NCI-H128 (cell line): ENCODE results near the gene DBNL.
"Not testable (repeated sequence)": the region's sequence is repeated elsewhere in the genome, so short reads cannot be mapped to it uniquely, and the experiment has no call there.

Experiments used
- DNase-seq: peaks from one replicate; lab custom pipeline; 2025; ENCODE audit not compliant: unreplicated experiment; lab: John Stamatoyannopoulos, UW

The DBNL gene

DNA sequence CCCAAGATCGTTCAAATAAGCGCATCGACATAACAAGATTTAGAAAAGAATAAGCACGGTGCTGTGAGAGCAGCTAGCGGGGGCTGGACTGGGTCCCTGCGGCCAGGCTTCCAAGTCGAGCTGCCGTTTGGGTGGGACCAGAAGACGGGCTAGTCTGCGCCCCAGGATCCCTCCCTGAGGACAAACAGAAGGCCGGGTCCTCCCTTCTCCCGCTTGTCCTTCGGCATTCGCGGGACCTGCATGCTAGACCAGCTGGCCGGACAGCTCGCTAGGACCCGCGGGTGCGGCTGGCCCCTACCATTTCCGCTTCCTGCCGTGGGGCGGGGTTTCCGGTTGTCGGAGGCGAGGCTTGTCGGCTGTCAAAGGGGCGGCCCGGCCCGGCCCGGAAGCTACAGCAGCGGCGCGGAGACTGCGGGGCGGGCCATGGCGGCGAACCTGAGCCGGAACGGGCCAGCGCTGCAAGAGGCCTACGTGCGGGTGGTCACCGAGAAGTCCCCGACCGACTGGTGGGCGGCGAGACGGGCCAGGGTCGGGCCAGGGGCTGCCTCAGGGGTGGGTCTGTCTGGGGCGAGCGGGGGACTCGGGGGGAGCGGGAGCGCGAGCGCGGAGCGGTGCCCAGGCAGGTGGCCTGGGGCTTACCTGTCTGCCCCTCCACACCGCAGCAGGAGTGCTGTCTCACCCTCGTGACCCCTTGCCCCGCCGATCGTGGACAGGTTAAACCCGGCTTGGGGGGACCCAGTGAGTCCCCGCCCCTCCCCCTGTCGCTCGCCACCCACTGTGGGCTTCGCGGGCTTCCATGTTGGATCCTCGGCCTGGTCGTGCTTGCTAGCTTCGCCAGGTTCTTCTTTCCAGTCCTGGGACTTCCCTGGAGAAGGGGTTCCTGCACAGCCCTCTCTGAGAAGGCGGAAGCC lies at the start of gene DBNL:
DBNL (plus strand) TSS at position 388 of the 911 bp plus-strand sequence; CDS start at position 424, 36 bp downstream.
- DNase-seq: peak; percentile 39

DNA sequence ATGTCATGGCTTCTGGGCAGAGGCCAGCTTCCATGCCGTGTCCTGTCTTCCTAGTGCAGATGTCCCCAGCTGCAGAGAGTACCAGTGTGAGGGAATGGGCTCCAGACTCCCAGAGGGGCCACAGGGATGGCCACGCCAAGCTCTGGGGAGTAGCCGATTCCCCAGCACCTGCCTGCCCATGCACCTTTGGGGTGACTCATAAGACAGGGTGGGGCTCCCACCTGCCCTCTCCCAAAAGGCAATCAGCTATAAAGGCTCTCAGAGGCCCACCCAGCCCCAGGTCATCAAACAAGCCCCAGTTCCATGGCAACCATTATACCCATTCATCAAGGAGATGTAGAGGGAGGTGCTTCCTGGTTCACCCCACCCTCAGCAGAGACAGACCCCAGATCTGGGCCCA lies 47.0 kb upstream of the DBNL start, which contains the start of gene SPDYE1:
SPDYE1 (plus strand) TSS at position 366 of the 400 bp plus-strand sequence. CDS start 2,053 bp downstream, outside the sequence.
- not testable (repeated sequence) for DNase-seq

DNA sequence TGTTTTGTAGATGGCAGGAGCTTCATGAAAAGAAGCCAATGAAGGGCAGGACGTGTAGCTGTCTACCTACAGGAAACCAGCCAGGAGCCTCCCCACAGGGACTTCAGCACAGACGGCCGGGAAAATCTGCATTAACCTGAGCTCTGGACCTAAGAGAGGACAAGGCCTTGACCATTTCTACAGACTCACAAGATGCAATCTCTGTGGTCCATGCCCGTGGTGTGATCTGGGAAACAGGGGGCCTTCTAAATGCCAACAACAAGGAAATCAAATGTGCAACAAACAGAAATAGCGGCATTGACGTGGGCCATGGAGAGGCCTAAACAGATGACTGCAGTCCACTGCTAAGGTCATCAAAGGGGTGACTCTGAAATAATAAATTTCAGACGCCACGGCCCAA lies 32.4 kb upstream of the DBNL start:
- not testable (repeated sequence) for DNase-seq

DNA sequence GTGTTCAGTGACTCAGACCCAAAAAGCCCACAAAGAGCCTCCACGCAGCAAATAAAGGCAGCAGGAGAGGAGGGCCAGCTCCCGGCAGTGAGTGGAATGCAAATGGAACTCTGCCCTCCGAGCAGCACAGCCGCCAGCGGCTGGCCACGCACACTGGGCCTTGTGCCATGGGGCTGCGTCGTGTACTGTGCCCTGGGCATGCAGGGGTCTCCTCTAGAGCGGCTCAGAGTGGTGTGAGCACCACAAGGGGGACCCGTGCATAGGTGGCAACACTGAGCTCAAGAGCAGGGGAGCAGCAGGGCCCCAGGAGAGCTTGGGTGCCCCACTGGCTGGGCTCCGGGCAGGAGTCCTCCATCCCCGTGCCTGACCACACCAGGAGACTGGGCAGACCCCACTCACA lies 29.4 kb upstream of the DBNL start:
- not testable (repeated sequence) for DNase-seq

GRCh38 chr7:44018857-44019807 lies 25.4 kb upstream of the DBNL start:
- peak; percentile 98 for DNase-seq

DNA sequence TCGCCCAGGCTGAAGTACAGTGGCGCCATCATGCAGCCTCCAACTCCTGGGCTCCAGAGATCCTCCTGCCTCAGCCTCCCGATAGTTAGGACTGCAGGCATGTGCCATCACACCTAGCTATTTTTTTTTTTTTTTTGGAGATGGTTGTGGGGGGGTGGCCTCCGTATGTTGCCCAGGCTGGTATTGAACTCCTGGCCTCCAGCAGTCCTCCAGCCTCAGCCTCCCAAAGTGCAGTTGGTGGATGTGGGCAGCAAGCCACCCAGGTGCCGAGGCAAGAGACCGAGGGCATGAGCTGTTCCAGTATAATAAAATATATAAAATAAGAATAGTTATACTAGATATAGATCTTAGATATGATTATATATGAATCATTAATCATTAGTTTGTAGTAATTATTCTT lies 24.7 kb upstream of the DBNL start:
- not testable (repeated sequence) for DNase-seq

GRCh38 chr7:44022069-44022468 lies 22.4 kb upstream of the DBNL start:
- DNase-seq: not testable (repeated sequence)

DNA sequence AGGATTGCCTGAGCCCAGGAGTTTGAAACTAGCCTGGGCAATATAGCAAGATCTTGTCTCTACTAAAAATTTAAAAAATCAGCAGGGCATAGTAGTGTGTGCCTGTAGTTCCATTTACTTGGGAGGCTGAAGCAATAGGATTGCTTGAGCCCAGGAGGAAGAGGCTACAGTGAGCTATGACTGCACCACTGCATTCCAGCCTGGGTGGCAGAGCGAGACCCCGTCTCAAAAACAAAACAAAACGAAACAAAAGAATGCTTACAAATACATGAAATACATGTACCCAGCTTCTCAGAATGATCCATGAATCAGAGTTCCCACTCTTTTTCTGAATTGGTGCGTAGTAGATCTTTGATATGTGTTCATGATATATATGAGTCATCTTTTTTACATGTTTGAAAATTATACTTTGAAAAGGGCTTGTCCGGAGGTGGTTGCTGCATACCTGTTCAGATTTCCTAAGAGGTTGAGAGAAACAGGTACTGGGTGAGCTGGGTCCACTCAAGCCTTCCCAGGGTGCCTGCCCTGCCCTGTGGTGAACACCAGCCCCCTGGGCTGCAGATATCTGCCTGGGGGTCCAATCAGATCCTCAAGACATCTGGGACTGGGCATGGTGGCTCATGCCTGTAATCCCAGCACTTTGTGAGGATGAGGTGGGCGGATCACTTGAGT lies 21.6 kb upstream of the DBNL start:
- not testable (repeated sequence) for DNase-seq

GRCh38 chr7:44029433-44029832 lies 15.1 kb upstream of the DBNL start:
- not testable (repeated sequence) for DNase-seq

DNA sequence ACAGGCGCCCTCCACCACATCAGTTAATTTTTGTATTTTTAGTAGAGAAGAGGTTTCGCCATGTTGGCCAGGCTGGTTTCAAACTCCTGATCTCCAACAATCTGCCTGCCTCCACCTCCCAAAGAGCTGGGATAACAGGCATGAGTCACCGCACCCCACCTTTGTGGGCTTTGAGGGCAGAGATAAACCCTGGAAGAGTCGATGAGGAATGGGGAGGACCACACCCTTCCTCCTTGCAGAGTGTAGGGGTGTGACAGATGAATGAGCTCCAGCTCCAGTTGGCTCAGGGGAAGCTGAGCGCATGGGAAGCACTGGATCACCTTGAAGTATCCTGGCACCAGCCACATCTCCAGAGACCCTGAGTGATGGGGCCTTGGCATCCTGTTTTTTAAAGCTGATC lies 14.5 kb upstream of the DBNL start:
- not testable (repeated sequence) for DNase-seq

DNA sequence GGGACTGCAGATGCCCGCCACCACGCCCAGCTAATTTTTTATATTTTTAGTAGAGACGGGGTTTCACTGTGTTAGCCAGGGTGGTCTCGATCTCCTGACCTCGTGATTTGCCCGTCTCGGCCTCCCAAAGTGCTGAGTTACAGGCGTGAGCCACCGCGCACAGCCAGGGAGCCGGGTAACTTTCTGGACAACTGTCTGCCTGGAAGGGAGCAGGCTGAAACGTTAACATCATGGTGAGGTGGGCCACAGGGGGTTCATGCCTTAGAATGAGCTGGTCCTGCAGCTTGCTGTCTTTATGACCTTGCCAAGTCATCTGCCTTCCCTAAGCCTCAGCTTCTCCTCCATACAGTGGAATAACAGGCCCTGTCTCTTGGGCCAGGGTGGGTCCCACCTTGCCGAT lies 13.2 kb upstream of the DBNL start:
- DNase-seq: not testable (repeated sequence)

- not testable (repeated sequence) for DNase-seq
These were observed 12.5 kb upstream of the DBNL start for GRCh38 chr7:44032031-44032430.

GRCh38 chr7:44033971-44034844 lies 10.3 kb upstream of the DBNL start:
- DNase-seq: not testable (repeated sequence)

DNA sequence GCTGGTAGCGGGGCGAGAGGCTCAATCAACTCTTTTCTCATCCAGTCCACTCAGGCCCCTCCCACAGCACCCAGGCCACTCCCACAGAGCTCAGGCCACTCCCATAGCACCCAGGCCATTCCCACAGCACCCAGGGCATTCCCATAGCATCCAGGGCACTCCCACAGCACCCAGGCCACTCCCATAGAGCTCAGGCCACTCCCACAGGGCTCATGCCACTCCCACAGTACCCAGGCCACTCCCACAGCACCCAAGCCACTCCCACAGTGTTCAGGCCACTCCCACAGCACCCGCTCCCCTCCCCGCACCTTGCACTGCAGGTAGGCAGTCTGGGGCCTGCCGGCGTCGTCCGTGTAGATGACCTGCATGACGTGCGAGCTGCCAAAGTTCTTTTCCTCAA lies 8.1 kb upstream of the DBNL start:
- DNase-seq: not testable (repeated sequence)

GRCh38 chr7:44037951-44038350 lies 6.6 kb upstream of the DBNL start:
- not testable (repeated sequence) for DNase-seq

DNA sequence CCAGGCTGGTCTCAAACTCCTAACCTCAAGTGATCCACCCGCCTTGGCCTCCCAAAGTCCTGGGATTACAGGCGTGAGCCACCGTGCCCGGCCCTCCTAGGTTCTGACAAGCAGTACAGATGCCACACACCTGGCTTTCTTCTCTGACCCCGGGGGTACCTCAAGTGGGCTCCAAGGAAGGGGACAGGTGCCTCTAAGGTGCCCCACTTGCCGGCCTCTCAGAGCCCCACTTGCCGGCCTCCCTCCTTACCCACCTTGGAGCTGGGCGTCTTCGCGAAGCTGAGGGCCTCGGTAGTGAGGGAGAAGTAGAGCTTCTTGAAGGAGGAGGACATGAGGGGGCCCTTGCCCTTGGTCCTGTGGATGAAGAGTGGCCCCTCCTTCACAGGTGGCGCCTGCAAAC lies 5.9 kb upstream of the DBNL start:
- DNase-seq: not testable (repeated sequence)

DNA sequence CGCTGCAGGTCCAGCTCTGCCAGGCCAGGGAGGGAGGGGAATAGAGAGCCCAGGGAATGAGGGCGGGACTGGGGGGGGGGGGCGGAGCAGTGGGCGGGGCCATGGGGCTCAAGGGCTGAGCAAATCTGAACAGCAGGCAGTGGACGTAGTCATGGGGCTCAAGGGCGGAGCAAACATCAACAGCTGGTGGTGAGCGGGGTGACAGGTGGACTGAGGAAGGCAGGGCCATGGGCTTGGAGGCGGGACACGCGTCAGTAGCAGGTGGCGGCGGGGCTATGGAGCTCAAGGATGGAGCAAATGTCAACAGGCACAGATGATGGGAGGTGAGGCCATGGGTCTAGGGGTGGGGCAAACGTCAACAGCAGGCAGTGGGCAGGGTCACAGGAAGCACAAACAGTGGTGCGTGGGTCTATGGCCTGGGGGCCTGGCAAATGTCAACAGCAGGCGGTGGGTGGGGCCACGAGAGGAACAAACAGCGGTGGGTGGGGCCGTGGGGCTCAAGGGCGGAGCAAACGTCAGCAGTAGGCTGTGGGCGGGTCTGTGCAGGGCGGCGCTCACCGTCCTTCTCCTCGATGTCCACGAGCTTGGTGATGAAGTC lies 5.4 kb upstream of the DBNL start:
- DNase-seq: not testable (repeated sequence)

GRCh38 chr7:44039800-44040492 lies 4.6 kb upstream of the DBNL start:
- DNase-seq: not testable (repeated sequence)

DNA sequence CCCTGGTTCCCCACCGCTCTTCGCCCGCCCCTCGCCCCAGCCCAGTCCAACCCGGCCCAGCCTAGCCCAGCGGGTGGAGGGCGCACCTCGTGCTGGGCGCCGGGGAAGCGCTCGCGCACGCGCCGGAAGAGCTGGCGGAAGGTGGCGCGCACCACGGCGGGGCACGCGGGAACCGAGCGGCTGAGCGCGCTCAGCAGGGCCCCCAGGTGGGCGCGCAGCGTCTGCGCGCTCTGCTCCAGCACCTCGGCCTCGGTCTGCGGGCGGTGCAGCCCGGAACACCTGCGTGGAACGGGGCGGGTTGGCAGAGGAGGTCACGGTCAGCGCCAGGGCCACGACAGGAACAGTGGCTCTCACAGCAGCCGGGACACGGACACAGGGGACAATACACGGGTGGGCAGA lies 4.0 kb upstream of the DBNL start:
- peak; percentile 13 for DNase-seq
